Activated naive CD8-positive, alpha-beta T cell (primary cell): ENCODE data around the gene PGS1.

Experiments used
- H3K27ac Mint-ChIP-seq: one replicate; pipeline ENCODE4 v1.8.0; 2021; ENCODE audit warnings: mixed read lengths
- H3K27me3 Mint-ChIP-seq: one replicate; pipeline ENCODE4 v1.8.0; 2021; ENCODE audit warnings: mixed read lengths
- H3K36me3 Mint-ChIP-seq: one replicate; pipeline ENCODE4 v1.8.0; 2021; ENCODE audit warnings: mixed read lengths
- H3K4me1 Mint-ChIP-seq: one replicate; pipeline ENCODE4 v1.8.0; 2021; ENCODE audit warnings: low read depth, mixed read lengths
- H3K4me3 Mint-ChIP-seq: one replicate; pipeline ENCODE4 v1.8.0; 2021; ENCODE audit warnings: mild to moderate bottlenecking, mixed read lengths
- H3K9me3 Mint-ChIP-seq: one replicate; pipeline ENCODE4 v1.8.0; 2021; ENCODE audit warnings: low read depth, mixed read lengths

The PGS1 gene

GRCh38 chr17:78366109-78366848 is 12.2 kb upstream of the PGS1 start:
- Mint-ChIP-seq H3K9me3 (no peaks in the 10 kb centered on the region), H3K4me3 (no peak overlapping the region), H3K4me1 (peaks cover 9% of the 10 kb centered on the region), H3K27me3 (no peaks in the 10 kb centered on the region), H3K27ac (no peak overlapping the region), H3K36me3 (no peaks in the 10 kb centered on the region)

- Mint-ChIP-seq H3K9me3 (no peaks in the 10 kb centered on the region), H3K36me3 (no peaks in the 10 kb centered on the region), H3K27me3 (no peaks in the 10 kb centered on the region), H3K27ac (no peak overlapping the region), H3K4me3 (no peak overlapping the region), H3K4me1 (peaks cover 8% of the 10 kb centered on the region)
Observed at GRCh38 chr17:78367193-78367592, 11.3 kb upstream of the PGS1 start.

GRCh38 chr17:78368348-78368747 is 10.1 kb upstream of the PGS1 start:
- Mint-ChIP-seq H3K27me3 (no peaks in the 10 kb centered on the region), H3K4me1 (peaks cover 8% of the 10 kb centered on the region)

GRCh38 chr17:78368854-78369495 is 9.5 kb upstream of the PGS1 start:
- no peaks in the 10 kb centered on the region for H3K27me3 Mint-ChIP-seq
- H3K4me3 Mint-ChIP-seq = no peak overlapping the region
- H3K36me3 Mint-ChIP-seq = no peaks in the 10 kb centered on the region
- H3K9me3 Mint-ChIP-seq = no peaks in the 10 kb centered on the region
- peaks cover 8% of the 10 kb centered on the region for H3K4me1 Mint-ChIP-seq
- no peak overlapping the region for H3K27ac Mint-ChIP-seq

More at GRCh38 chr17:78368348-78368747, 10.1 kb upstream of the PGS1 start:
- H3K27ac Mint-ChIP-seq = no peak overlapping the region
- no peaks in the 10 kb centered on the region for H3K9me3 Mint-ChIP-seq
- no peaks in the 10 kb centered on the region for H3K36me3 Mint-ChIP-seq
- no peak overlapping the region for H3K4me3 Mint-ChIP-seq

- Mint-ChIP-seq H3K4me1 (peaks cover under 1% of the 10 kb centered on the region), H3K9me3 (no peaks in the 10 kb centered on the region), H3K27ac (no peak overlapping the region), H3K36me3 (no peaks in the 10 kb centered on the region), H3K4me3 (no peak overlapping the region), H3K27me3 (no peaks in the 10 kb centered on the region)
Observed at GRCh38 chr17:78369791-78370381, 8.6 kb upstream of the PGS1 start.

GRCh38 chr17:78371056-78371455 is 7.4 kb upstream of the PGS1 start:
- H3K36me3 Mint-ChIP-seq = no peaks in the 10 kb centered on the region
- no peaks in the 10 kb centered on the region for H3K27me3 Mint-ChIP-seq
- H3K9me3 Mint-ChIP-seq = no peaks in the 10 kb centered on the region
- H3K4me3 Mint-ChIP-seq = no peak overlapping the region
- H3K27ac Mint-ChIP-seq = no peak overlapping the region
- H3K4me1 Mint-ChIP-seq = peaks cover under 1% of the 10 kb centered on the region

- H3K4me3 Mint-ChIP-seq = no peak overlapping the region
- no peaks in the 10 kb centered on the region for H3K9me3 Mint-ChIP-seq
- H3K36me3 Mint-ChIP-seq = no peaks in the 10 kb centered on the region
- H3K27me3 Mint-ChIP-seq = no peaks in the 10 kb centered on the region
- no peak overlapping the region for H3K27ac Mint-ChIP-seq
- peaks cover 5% of the 10 kb centered on the region for H3K4me1 Mint-ChIP-seq
Observed at GRCh38 chr17:78372841-78373240, 5.6 kb upstream of the PGS1 start.

- no peak overlapping the region for H3K4me3 Mint-ChIP-seq
- no peaks in the 10 kb centered on the region for H3K36me3 Mint-ChIP-seq
- no peaks in the 10 kb centered on the region for H3K9me3 Mint-ChIP-seq
- no peaks in the 10 kb centered on the region for H3K27me3 Mint-ChIP-seq
- no peak overlapping the region for H3K27ac Mint-ChIP-seq
- H3K4me1 Mint-ChIP-seq = peaks cover 9% of the 10 kb centered on the region
Observed at GRCh38 chr17:78374189-78374588, 4.3 kb upstream of the PGS1 start.

GRCh38 chr17:78374631-78375274 is 3.7 kb upstream of the PGS1 start:
- H3K4me3 Mint-ChIP-seq = no peak overlapping the region
- H3K36me3 Mint-ChIP-seq = no peaks in the 10 kb centered on the region
- no peak overlapping the region for H3K27ac Mint-ChIP-seq
- no peaks in the 10 kb centered on the region for H3K9me3 Mint-ChIP-seq
- peaks cover 10% of the 10 kb centered on the region for H3K4me1 Mint-ChIP-seq
- H3K27me3 Mint-ChIP-seq = no peaks in the 10 kb centered on the region

- no peak overlapping the region for H3K4me3 Mint-ChIP-seq
- peaks cover 6% of the 10 kb centered on the region for H3K36me3 Mint-ChIP-seq
- H3K4me1 Mint-ChIP-seq = peaks cover 17% of the 10 kb centered on the region
- no peaks in the 10 kb centered on the region for H3K9me3 Mint-ChIP-seq
- no peaks in the 10 kb centered on the region for H3K27me3 Mint-ChIP-seq
- no peak overlapping the region for H3K27ac Mint-ChIP-seq
Observed at GRCh38 chr17:78375401-78376151, 2.9 kb upstream of the PGS1 start.

GRCh38 chr17:78376161-78376560 is 2.3 kb upstream of the PGS1 start:
- H3K4me1 Mint-ChIP-seq = peaks cover 23% of the 10 kb centered on the region
- H3K9me3 Mint-ChIP-seq = no peaks in the 10 kb centered on the region
- peaks cover 6% of the 10 kb centered on the region for H3K36me3 Mint-ChIP-seq
- peak overlapping the region; percentile 43 for H3K27ac Mint-ChIP-seq
- H3K4me3 Mint-ChIP-seq = no peak overlapping the region
- H3K27me3 Mint-ChIP-seq = no peaks in the 10 kb centered on the region

- H3K27ac Mint-ChIP-seq = peak overlapping the region; percentile 72
- H3K9me3 Mint-ChIP-seq = no peaks in the 10 kb centered on the region
- no peaks in the 10 kb centered on the region for H3K27me3 Mint-ChIP-seq
- H3K4me1 Mint-ChIP-seq = peaks cover 37% of the 10 kb centered on the region
- peaks cover 10% of the 10 kb centered on the region for H3K36me3 Mint-ChIP-seq
- peak overlapping the region; percentile 97 for H3K4me3 Mint-ChIP-seq
Observed at GRCh38 chr17:78377858-78378224, 608 bp upstream of the PGS1 start.

GRCh38 chr17:78379131-78379491 is 662 bp downstream of the PGS1 start:
- Mint-ChIP-seq H3K4me1 (peaks cover 50% of the 10 kb centered on the region), H3K27ac (peak overlapping the region; percentile 96), H3K27me3 (no peaks in the 10 kb centered on the region), H3K36me3 (peaks cover 10% of the 10 kb centered on the region), H3K9me3 (no peaks in the 10 kb centered on the region), H3K4me3 (peak overlapping the region; percentile 97)

- H3K27me3 Mint-ChIP-seq = no peaks in the 10 kb centered on the region
- no peaks in the 10 kb centered on the region for H3K9me3 Mint-ChIP-seq
- H3K4me1 Mint-ChIP-seq = peaks cover 61% of the 10 kb centered on the region
- H3K27ac Mint-ChIP-seq = peak overlapping the region; percentile 98
- peak overlapping the region; percentile 97 for H3K4me3 Mint-ChIP-seq
- peaks cover 10% of the 10 kb centered on the region for H3K36me3 Mint-ChIP-seq
Observed at GRCh38 chr17:78380370-78380769, 1.9 kb downstream of the PGS1 start.
